PC-3 (cell line): ENCODE data around the gene RNASE12. TPM values are rescaled to one million over a fixed set of nuclear protein-coding genes. Genes with fewer than 3 reads are reported as not detected.

ENCODE experiments used
- ATAC-seq: fragments of 200-7000 bp; cut with Tn5 transposase; 2 replicates; pipeline ENCODE4 v1.9.1; 2020; ENCODE audit warnings: mild to moderate bottlenecking, moderate library complexity
- BruUV-seq: library from RNA; stranded (reverse); fragments of 400-500 nt; replicated peaks from 2 replicates; lab custom pipeline; 2021; lab: Mats Ljungman, UMichigan
- CTCF ChIA-PET: fragments of 300-600 bp; sonication (Branson Sonifier 250); formaldehyde crosslinking; loops from one replicate; lab custom pipeline; 2022; ENCODE audit warnings: antibody characterized with exemption; lab: Charles Lee
- POLR2A ChIA-PET: fragments of 300-600 bp; sonication (Branson Sonifier 250); formaldehyde crosslinking; loops from one replicate; lab custom pipeline; 2022; ENCODE audit warnings: antibody characterized with exemption; ENCODE audit not compliant: unreplicated experiment; lab: Charles Lee
- DNase-seq: peaks from one replicate; pipeline ENCODE4 v3.0.0-alpha.2; 2015
- H2AFZ ChIP-seq: fragments of 300-600 bp; sonication (generic); 2 replicates; pipeline ENCODE4 v1.6.0; 2016; ENCODE audit warnings: antibody characterized with exemption, low read length
- H3F3A ChIP-seq: fragments of 300-600 bp; sonication (generic); one replicate; pipeline ENCODE4 v1.6.0; 2017; ENCODE audit warnings: antibody characterized with exemption, low read length, control low read depth, mild to moderate bottlenecking; ENCODE audit not compliant: unreplicated experiment
- H3K27ac ChIP-seq: fragments of 300-600 bp; sonication (generic); 2 replicates; pipeline ENCODE4 v1.5.1; 2016; ENCODE audit warnings: mild to moderate bottlenecking, low read length
- H3K27me3 ChIP-seq: fragments of 300-600 bp; sonication (generic); 2 replicates; pipeline ENCODE4 v1.6.1; 2016; ENCODE audit warnings: low read length, mixed read lengths
- H3K36me3 ChIP-seq: fragments of 300-600 bp; sonication (generic); 2 replicates; pipeline ENCODE4 v1.6.1; 2016; ENCODE audit warnings: low read depth, mixed run types, low read length, mixed read lengths
- H3K4me1 ChIP-seq: fragments of 300-600 bp; sonication (generic); 2 replicates; pipeline ENCODE4 v1.5.1; 2016; ENCODE audit warnings: low read length; ENCODE audit not compliant: insufficient read depth
- H3K4me2 ChIP-seq: fragments of 300-600 bp; sonication (generic); 2 replicates; pipeline ENCODE4 v1.6.0; 2016; ENCODE audit warnings: low read length
- H3K4me3 ChIP-seq: fragments of 300-600 bp; sonication (generic); 2 replicates; pipeline ENCODE4 v1.5.1; 2016; ENCODE audit warnings: mild to moderate bottlenecking, low read length, mixed read lengths
- H3K79me2 ChIP-seq: fragments of 300-600 bp; sonication (generic); 2 replicates; pipeline ENCODE4 v1.6.1; 2017; ENCODE audit warnings: low read length, mixed read lengths
- H3K9ac ChIP-seq: fragments of 300-600 bp; sonication (generic); 2 replicates; pipeline ENCODE4 v1.6.0; 2016; ENCODE audit warnings: mild to moderate bottlenecking, low read length
- H3K9me2 ChIP-seq: fragments of 300-600 bp; sonication (generic); replicated peaks from 2 replicates; pipeline ENCODE4 v1.6.1; 2016; ENCODE audit warnings: mixed run types, low read length, mixed read lengths
- H3K9me3 ChIP-seq: fragments of 300-600 bp; sonication (generic); 2 replicates; pipeline ENCODE4 v1.6.1; 2016; ENCODE audit warnings: low read length, mixed read lengths
- H4K20me1 ChIP-seq: fragments of 300-600 bp; sonication (generic); 2 replicates; pipeline ENCODE4 v1.6.1; 2016; ENCODE audit warnings: low read length, mixed read lengths
- EZH2 ChIP-seq: fragments of 300-600 bp; sonication (generic); IDR thresholded peaks from one replicate; pipeline ENCODE4 v1.6.1; 2017; ENCODE audit warnings: antibody characterized with exemption, mild to moderate bottlenecking, low read length; ENCODE audit not compliant: unreplicated experiment
- EZH2phosphoT487 ChIP-seq: fragments of 300-600 bp; sonication (generic); IDR thresholded peaks from 2 replicates; pipeline ENCODE4 v1.6.1; 2018; ENCODE audit warnings: mild to moderate bottlenecking, antibody characterized with exemption, low read length, borderline replicate concordance
- intact Hi-C: fragments of 100-400 bp; cut with micrococcal nuclease; formaldehyde crosslinking; loops from 2 replicates; pipeline ENCODE4 v1.9.0; 2023
- total RNA-seq: library from RNA; depleted of rRNA; stranded (reverse); fragments of >200 nt; gene quantifications from 2 replicates; pipeline ENCODE4 v1.2.3, GENCODE V29; 2014
- TF ChIP-seq, protein P1 (sequence below): fragments of 300-600 bp; sonication (generic); conservative IDR thresholded peaks from 2 replicates; pipeline ENCODE4 v1.5.1; 2017; ENCODE audit warnings: antibody characterized with exemption, low read depth, mild to moderate bottlenecking, low read length

RNASE12 gene
- total RNA-seq, 1 experiment from 2014 or later = not detected

DNA sequence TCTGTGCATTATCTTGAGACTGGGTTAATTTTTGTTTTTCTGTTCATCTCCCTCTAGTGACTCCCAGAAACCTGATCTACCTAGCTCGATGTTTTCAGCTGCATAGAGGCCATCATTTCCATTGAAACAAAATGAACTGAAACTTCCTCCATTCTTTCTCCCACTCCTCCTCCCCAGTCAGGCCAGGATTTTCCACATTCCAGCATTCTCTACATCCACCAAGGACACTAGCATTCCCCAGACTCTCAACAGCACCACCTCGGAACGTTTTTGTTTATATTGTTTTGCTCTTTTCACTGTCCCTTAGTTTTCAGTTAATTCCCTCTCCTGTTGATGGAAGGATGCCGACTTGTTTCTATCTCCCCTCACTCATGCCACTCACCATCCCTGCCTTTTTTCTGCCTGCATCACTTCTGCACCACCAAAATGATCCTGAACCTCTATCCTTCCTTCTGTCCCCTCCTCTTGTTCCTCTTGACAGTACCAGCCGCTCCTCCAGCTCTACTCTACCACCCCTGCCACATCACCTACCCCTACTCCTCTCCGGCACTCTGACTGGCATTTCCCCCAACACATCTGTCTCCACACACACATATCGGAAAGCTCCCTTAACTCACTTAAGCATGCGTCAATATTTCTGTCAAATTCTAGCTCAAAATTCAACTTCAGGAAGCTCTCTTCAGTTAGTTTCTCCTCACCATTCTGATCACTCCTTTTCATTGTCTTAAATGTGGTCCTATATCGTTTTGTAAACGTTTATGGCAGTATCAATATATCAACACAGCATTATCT is 37.1 kb upstream of the RNASE12 start:
- Histone ChIP-seq H3K27me3 (no peaks in the 10 kb centered on the region), H3K4me2 (peak overlapping the region; percentile 57), H3F3A (no peaks in the 10 kb centered on the region), H3K27ac (no peak overlapping the region), H3K9me2 (no peaks in the 10 kb centered on the region), H3K36me3 (no peaks in the 10 kb centered on the region), H3K79me2 (no peaks in the 10 kb centered on the region), H2AFZ (0 out of 2 replicates have a peak overlapping the region, but pooled peaks have one; percentile 12), H3K4me3 (peak overlapping the region; percentile 22), H3K4me1 (peaks cover 21% of the 10 kb centered on the region; the same call in 1 of the 2 replicates), H4K20me1 (no peaks in the 10 kb centered on the region), H3K9me3 (no peaks in the 10 kb centered on the region), H3K9ac (no peak overlapping the region)
- ChIA-PET POLR2A (no interaction called here), CTCF (interaction anchor here (0.7 kb wide), 1 partner anchor 18 kb away, joined by 3 read pairs; no protein-coding TSS in a partner anchor)
- intact Hi-C loops = no loop called here
- ATAC-seq (no peak), DNase-seq (no peak)
- TF ChIP-seq EZH2phosphoT487 (no peak), EZH2 (no peak)
- TF ChIP-seq, protein P1, sequence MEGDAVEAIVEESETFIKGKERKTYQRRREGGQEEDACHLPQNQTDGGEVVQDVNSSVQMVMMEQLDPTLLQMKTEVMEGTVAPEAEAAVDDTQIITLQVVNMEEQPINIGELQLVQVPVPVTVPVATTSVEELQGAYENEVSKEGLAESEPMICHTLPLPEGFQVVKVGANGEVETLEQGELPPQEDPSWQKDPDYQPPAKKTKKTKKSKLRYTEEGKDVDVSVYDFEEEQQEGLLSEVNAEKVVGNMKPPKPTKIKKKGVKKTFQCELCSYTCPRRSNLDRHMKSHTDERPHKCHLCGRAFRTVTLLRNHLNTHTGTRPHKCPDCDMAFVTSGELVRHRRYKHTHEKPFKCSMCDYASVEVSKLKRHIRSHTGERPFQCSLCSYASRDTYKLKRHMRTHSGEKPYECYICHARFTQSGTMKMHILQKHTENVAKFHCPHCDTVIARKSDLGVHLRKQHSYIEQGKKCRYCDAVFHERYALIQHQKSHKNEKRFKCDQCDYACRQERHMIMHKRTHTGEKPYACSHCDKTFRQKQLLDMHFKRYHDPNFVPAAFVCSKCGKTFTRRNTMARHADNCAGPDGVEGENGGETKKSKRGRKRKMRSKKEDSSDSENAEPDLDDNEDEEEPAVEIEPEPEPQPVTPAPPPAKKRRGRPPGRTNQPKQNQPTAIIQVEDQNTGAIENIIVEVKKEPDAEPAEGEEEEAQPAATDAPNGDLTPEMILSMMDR = no peak
- no TSS peak for BruUV-seq

DNA sequence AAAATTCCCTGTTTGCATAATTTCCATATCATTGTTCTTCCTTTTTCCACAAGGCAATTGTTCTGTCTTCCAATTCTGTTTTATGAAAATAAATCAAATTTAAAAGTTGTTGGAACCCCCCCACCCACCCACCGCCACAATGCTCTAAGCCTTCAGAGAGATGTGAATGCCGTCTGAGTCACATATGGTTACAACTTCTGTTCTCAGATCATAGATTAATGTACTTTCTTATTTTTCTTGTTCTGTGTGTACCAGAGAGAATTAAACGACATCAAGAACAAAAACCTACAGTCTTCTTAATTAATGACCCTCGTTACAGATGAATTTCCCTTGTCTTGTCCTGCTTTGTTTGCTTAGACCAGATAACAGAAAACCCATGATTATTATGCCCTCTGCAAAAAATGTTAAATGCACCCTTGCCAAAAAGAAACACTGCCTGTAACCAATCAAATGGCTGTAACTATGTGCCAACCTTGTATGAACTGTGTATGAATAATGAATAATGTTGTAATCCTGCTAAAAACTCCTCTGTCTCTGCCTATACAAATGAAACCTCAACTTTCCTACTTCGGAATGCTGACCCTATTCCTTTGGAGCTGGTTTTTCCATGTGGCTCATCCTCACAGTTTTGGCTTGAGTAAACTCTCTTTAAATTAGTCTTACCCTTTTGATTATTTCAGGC is 36.3 kb upstream of the RNASE12 start:
- no peak for ATAC-seq
- H3K4me2 ChIP-seq = peak overlapping the region; percentile 57
- H3K9me3 ChIP-seq = no peaks in the 10 kb centered on the region
- ChIA-PET POLR2A (no interaction called here), CTCF (interaction anchor here (0.7 kb wide), 1 partner anchor 17 kb away, joined by 3 read pairs; no protein-coding TSS in a partner anchor)
- H2AFZ ChIP-seq = 0 out of 2 replicates have a peak overlapping the region, but pooled peaks have one; percentile 12
- H3K27ac ChIP-seq = no peak overlapping the region
- no peaks in the 10 kb centered on the region for H4K20me1 ChIP-seq
- H3K36me3 ChIP-seq = no peaks in the 10 kb centered on the region
- intact Hi-C loops = no loop called here
- no peaks in the 10 kb centered on the region for H3K79me2 ChIP-seq
- peaks cover 21% of the 10 kb centered on the region; the same call in 1 of the 2 replicates for H3K4me1 ChIP-seq
- no peaks in the 10 kb centered on the region for H3K9me2 ChIP-seq
- no TSS peak for BruUV-seq
- H3K4me3 ChIP-seq = peak overlapping the region; percentile 22
- no peaks in the 10 kb centered on the region for H3K27me3 ChIP-seq
- peak; percentile 46 for DNase-seq
- TF ChIP-seq EZH2phosphoT487 (no peak), EZH2 (no peak)
- TF ChIP-seq, protein P1 = no peak
- H3K9ac ChIP-seq = no peak overlapping the region
- no peaks in the 10 kb centered on the region for H3F3A ChIP-seq
